CD4-positive, alpha-beta T cell (primary cell): ENCODE measurements around the gene NRXN3. TPM values are rescaled to one million over a fixed set of nuclear protein-coding genes. Genes with fewer than 3 reads are reported as not detected.

Source experiments
- ATAC-seq: fragments of 200-7000 bp; cut with Tn5 transposase; one replicate; pipeline ENCODE4 v1.10.0; 2022; ENCODE audit warnings: mild to moderate bottlenecking; ENCODE audit not compliant: poor library complexity
- CTCF ChIA-PET: fragments of 350-600 bp; sonication (Branson Sonifier 250); formaldehyde crosslinking; loops from one replicate; lab custom pipeline; 2021; ENCODE audit warnings: antibody characterized with exemption, inconsistent platforms; lab: Charles Lee
- POLR2A ChIA-PET: fragments of 350-600 bp; sonication (Branson Sonifier 250); formaldehyde crosslinking; loops from one replicate; lab custom pipeline; 2021; ENCODE audit warnings: antibody characterized with exemption, inconsistent platforms; lab: Charles Lee
- DNase-seq, 14 experiments: peaks; one replicate each; pipeline ENCODE4 v3.0.0-alpha.2; 2013 to 2020; ENCODE audit warnings: mixed read lengths in 2 of 14
- H3K27ac ChIP-seq, 2 donors: one replicate each; pipeline versions ENCODE4 v1.5.1 to v1.7.0; 2013; ENCODE audit warnings: low read length in 2 of 2, low read depth in 1 of 2, mild to moderate bottlenecking in 1 of 2
- H3K27me3 ChIP-seq, 2 experiments: 1 replicate in 1 of 2; 2 replicates in 1 of 2; pipeline versions ENCODE4 v1.6.1 to v1.7.0; 2013; ENCODE audit warnings: low read length in 2 of 2, control low read depth in 1 of 2, mild to moderate bottlenecking in 1 of 2, moderate library complexity in 1 of 2; ENCODE audit not compliant: insufficient read depth in 2 of 2, control insufficient read depth in 1 of 2
- H3K36me3 ChIP-seq: one replicate; pipeline ENCODE4 v1.6.1; 2013; ENCODE audit warnings: low read length, control low read depth; ENCODE audit not compliant: insufficient read depth
- H3K4me1 ChIP-seq: one replicate; pipeline ENCODE4 v1.6.1; 2013; ENCODE audit warnings: low read length, control low read depth; ENCODE audit not compliant: insufficient read depth
- H3K4me3 ChIP-seq: one replicate; pipeline ENCODE4 v1.5.1; 2013; ENCODE audit warnings: mild to moderate bottlenecking, low read length, moderate library complexity
- H3K9me3 ChIP-seq, 2 experiments: 1 replicate in 1 of 2; 2 replicates in 1 of 2; pipeline versions ENCODE4 v1.6.1 to v1.7.0; 2013; ENCODE audit warnings: low read length in 2 of 2, mild to moderate bottlenecking in 2 of 2, control low read depth in 1 of 2, moderate library complexity in 1 of 2; ENCODE audit not compliant: control insufficient read depth in 1 of 2, insufficient read depth in 1 of 2
- H3K27ac Mint-ChIP-seq: one replicate; pipeline ENCODE4 v1.8.0; 2020; ENCODE audit warnings: mixed read lengths
- H3K27me3 Mint-ChIP-seq: one replicate; pipeline ENCODE4 v1.8.0; 2021; ENCODE audit warnings: mixed read lengths
- H3K36me3 Mint-ChIP-seq: one replicate; pipeline ENCODE4 v1.8.0; 2021; ENCODE audit warnings: low read depth, mixed read lengths
- H3K4me1 Mint-ChIP-seq: one replicate; pipeline ENCODE4 v1.8.0; 2021; ENCODE audit warnings: low read depth, mixed read lengths
- H3K4me3 Mint-ChIP-seq: one replicate; pipeline ENCODE4 v1.8.0; 2020; ENCODE audit warnings: mild to moderate bottlenecking, mixed read lengths
- H3K9me3 Mint-ChIP-seq: one replicate; pipeline ENCODE4 v1.8.0; 2020; ENCODE audit warnings: mixed read lengths
- CTCF ChIP-seq: fragments of 200-600 bp; IDR thresholded peaks from one replicate; pipeline ENCODE4 v1.8.0; 2022; ENCODE audit warnings: antibody characterized with exemption, mild to moderate bottlenecking
- intact Hi-C, 2 experiments: fragments of 100-400 bp; cut with DNase I in 1 of 2; cut with micrococcal nuclease in 1 of 2; formaldehyde crosslinking; loops; one replicate each; pipeline versions ENCODE4 v1.15.1 to v1.9.0; 2023 to 2025; cut with DNase I, micrococcal nuclease
- total RNA-seq, 174 experiments: library from RNA in 2 of 174; stranded (reverse) in 2 of 174; gene quantifications; one replicate each; pipeline ENCODE4 v1.2.3 and lab custom pipeline; 2021 to 2026

Gene NRXN3
- total RNA-seq, 2 experiments from 2014 or later: not detected

DNA sequence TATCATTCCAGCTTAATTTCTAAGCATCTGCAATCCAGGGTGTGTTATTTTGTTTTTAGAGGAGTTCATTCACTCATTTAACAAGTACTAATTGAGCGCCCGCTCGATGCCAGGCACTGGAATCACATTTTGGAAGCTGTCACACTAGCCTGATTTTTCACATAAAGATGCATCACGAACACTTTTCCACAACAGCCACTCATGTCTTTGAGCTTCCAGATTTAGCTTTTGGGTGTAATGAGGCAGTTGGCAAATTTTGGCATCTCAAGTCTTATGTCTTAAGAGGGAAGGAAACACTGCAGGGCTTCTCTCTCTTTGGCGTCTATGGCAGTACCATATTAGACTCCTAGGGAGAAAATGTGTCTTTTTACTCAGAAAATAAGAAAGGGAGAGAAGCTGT lies 14.0 kb downstream of the NRXN3 start:
- Histone ChIP-seq H3K36me3 (no peaks in the 10 kb centered on the region), H3K4me1 (no peaks in the 10 kb centered on the region), H3K9me3 (no peaks in the 10 kb centered on the region), H3K4me3 (no peak overlapping the region), H3K27me3 (no peaks in the 10 kb centered on the region), H3K27ac (no peak overlapping the region)
- no peak for TF ChIP-seq CTCF
- Mint-ChIP-seq H3K4me1 (no peaks in the 10 kb centered on the region), H3K27ac (no peak overlapping the region), H3K9me3 (no peaks in the 10 kb centered on the region), H3K27me3 (peaks cover 15% of the 10 kb centered on the region), H3K36me3 (no peaks in the 10 kb centered on the region), H3K4me3 (no peak overlapping the region)
- intact Hi-C loops: no loop called here
- CTCF ChIA-PET: no interaction called here
- ATAC-seq (no peak), DNase-seq (no peak)
- POLR2A ChIA-PET: no interaction called here

GRCh38 chr14:78186277-78186676 lies 16.1 kb downstream of the NRXN3 start:
- H3K27me3 ChIP-seq: no peaks in the 10 kb centered on the region
- no peak overlapping the region for H3K4me3 Mint-ChIP-seq
- DNase-seq (no peak), ATAC-seq (no peak)
- ChIA-PET POLR2A (no interaction called here), CTCF (no interaction called here)
- H3K9me3 Mint-ChIP-seq: no peaks in the 10 kb centered on the region
- intact Hi-C loops: no loop called here
- no peak overlapping the region for H3K27ac Mint-ChIP-seq
- H3K27ac ChIP-seq: no peak overlapping the region
- no peaks in the 10 kb centered on the region for H3K4me1 Mint-ChIP-seq
- no peaks in the 10 kb centered on the region for H3K36me3 Mint-ChIP-seq
- H3K27me3 Mint-ChIP-seq: peaks cover 20% of the 10 kb centered on the region
- H3K4me3 ChIP-seq: no peak overlapping the region
- H3K4me1 ChIP-seq: no peaks in the 10 kb centered on the region
- H3K9me3 ChIP-seq: no peaks in the 10 kb centered on the region
- no peaks in the 10 kb centered on the region for H3K36me3 ChIP-seq
- TF ChIP-seq CTCF: no peak

DNA sequence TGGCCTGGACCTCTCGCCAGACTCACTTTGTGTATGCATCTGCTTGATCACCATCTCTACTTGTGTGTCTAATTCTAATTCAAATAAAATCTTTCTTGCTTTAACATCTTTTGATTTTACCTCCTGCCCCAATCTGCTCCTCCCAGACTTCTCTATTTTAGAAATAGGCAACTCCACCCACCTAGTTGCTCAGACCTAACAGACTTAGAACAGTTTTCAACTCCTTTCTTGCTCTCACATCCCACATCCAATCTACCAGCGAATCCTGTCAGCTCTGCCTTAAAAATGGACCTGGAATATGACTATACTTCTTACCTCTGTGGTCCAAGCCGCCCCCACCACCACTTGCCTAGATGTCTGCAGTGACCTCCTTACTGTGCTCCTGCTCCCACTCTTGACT lies 18.7 kb downstream of the NRXN3 start:
- POLR2A ChIA-PET: no interaction called here
- no peak for TF ChIP-seq CTCF
- no peaks in the 10 kb centered on the region for H3K4me1 Mint-ChIP-seq
- Histone ChIP-seq H3K27ac (no peak overlapping the region), H3K36me3 (no peaks in the 10 kb centered on the region), H3K4me3 (no peak overlapping the region), H3K4me1 (no peaks in the 10 kb centered on the region), H3K9me3 (no peaks in the 10 kb centered on the region), H3K27me3 (no peaks in the 10 kb centered on the region)
- H3K36me3 Mint-ChIP-seq: no peaks in the 10 kb centered on the region
- peaks cover 13% of the 10 kb centered on the region for H3K27me3 Mint-ChIP-seq
- intact Hi-C loops: no loop called here
- H3K9me3 Mint-ChIP-seq: no peaks in the 10 kb centered on the region
- ATAC-seq (no peak), DNase-seq (no peak)
- H3K4me3 Mint-ChIP-seq: no peak overlapping the region
- H3K27ac Mint-ChIP-seq: no peak overlapping the region
- CTCF ChIA-PET: no interaction called here
